Measurements from ENCODE around the gene CNNM4. TPM values are rescaled to one million over a fixed set of nuclear protein-coding genes. Genes with fewer than 3 reads are reported as not detected.

The CNNM4 gene
- total RNA-seq, 1 donor, result 5.5 TPM

DNA sequence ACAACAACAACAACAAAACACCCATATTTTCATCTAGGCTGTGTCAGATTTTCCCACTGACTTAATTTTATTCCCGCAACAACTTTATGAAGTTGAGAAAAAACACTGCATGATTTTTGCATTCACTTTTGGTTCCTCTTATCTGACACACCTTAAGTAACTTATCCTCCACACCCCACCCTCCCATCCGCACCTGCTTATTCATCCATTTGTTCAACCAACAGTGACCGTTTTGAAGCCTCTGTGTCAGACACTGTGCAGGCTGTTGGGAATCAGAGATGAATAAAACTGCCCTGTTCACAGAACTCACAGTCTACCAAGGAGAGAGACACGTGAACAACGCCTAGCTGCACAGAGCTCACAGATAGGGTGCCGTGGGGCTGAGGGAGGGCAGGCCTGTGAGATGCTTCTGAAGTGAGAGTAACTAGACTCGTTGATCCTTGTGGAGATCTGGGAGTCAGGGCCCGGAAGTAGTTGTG is 7.4 kb downstream of the CNNM4 start:
- Histone ChIP-seq H3K4me1 (ENCODE audit: insufficient read depth, low read length) (peaks cover 47% of the 10 kb centered on the region), H3K4me3 (ENCODE audit: low read length) (no peak overlapping the region), H3K27me3 (ENCODE audit: insufficient read depth, low read length) (no peaks in the 10 kb centered on the region), H3K9me3 (ENCODE audit: low read depth, low read length) (no peaks in the 10 kb centered on the region)

DNA sequence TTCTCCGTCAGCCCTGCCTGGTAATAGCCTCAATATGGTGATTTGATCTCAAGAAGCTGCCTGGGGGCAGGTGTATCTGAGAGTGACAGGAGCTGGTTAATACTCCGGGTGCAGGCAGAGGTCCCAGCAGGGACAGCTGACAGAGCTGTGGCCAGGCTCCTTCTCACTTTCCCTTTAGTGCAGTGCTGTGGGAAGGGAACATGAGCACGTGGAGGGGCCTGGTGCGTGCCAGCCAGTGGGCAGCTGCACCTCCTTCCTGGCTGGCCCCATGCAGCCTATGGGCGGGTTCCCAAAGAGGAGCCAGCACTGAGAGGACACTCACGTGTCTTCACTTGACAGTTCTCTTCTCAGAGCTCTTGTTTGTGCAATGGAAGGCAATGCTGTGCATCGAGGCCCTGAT is 9.1 kb downstream of the CNNM4 start:
- H3K4me3 ChIP-seq (ENCODE audit: low read length), result no peak overlapping the region
- no peaks in the 10 kb centered on the region for H3K27me3 ChIP-seq (ENCODE audit: insufficient read depth, low read length)
- H3K9me3 ChIP-seq (ENCODE audit: low read depth, low read length), result no peaks in the 10 kb centered on the region
- peaks cover 45% of the 10 kb centered on the region for H3K4me1 ChIP-seq (ENCODE audit: insufficient read depth, low read length)

GRCh38 chr2:96770442-96771202 is 9.9 kb downstream of the CNNM4 start:
- Histone ChIP-seq H3K4me1 (ENCODE audit: insufficient read depth, low read length) (peaks cover 40% of the 10 kb centered on the region), H3K9me3 (ENCODE audit: low read depth, low read length) (no peaks in the 10 kb centered on the region), H3K27me3 (ENCODE audit: insufficient read depth, low read length) (no peaks in the 10 kb centered on the region), H3K4me3 (ENCODE audit: low read length) (no peak overlapping the region)

DNA sequence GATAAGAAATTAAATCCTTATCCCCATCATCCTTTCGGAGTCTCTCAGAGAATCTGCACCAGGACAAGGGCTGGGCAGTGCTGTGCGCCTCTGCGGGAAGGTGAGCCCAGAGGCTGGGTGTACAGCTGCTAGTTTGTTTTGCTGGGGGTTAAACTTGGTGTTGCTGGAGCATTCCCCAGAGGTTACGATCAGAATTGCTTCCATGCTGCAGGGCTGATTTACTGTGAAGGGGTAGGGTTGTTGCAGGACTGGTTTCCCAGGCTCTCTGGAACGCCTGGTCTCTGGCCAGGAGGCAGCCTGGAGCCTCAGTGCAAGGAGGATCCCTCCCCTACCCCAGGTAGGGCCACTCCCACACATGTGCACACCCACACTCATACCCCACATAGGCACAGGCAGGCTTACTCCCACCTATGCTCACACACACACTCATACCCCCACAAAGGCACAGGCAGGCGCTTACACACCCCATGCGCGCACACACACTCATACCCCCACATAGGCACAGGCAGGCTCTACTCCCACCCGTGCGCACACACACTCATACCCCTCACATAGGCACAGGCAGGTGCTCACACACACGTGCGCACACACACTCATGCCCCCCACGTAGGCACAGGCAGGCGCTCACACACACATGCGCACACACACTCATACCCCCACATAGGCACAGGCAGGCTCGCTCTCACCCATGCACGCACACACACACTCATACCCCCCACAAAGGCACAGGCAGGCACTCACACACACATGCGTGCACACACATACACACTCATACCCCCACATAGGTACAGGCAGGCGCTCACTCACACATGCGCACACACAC is 11.3 kb downstream of the CNNM4 start:
- Histone ChIP-seq H3K4me3 (ENCODE audit: low read length) (no peak overlapping the region), H3K9me3 (ENCODE audit: low read depth, low read length) (no peaks in the 10 kb centered on the region), H3K27me3 (ENCODE audit: insufficient read depth, low read length) (no peaks in the 10 kb centered on the region), H3K4me1 (ENCODE audit: insufficient read depth, low read length) (peaks cover 34% of the 10 kb centered on the region)

GRCh38 chr2:96772903-96773671 is 12.4 kb downstream of the CNNM4 start:
- no peaks in the 10 kb centered on the region for H3K27me3 ChIP-seq (ENCODE audit: insufficient read depth, low read length)

GRCh38 chr2:96773922-96774321 is 13.2 kb downstream of the CNNM4 start:
- peak overlapping the region; percentile 47 for H3K4me3 ChIP-seq (ENCODE audit: low read length)

More at GRCh38 chr2:96772903-96773671, 12.4 kb downstream of the CNNM4 start:
- Histone ChIP-seq H3K4me1 (ENCODE audit: insufficient read depth, low read length) (peaks cover 25% of the 10 kb centered on the region), H3K9me3 (ENCODE audit: low read depth, low read length) (no peaks in the 10 kb centered on the region), H3K4me3 (ENCODE audit: low read length) (no peak overlapping the region)

DNA sequence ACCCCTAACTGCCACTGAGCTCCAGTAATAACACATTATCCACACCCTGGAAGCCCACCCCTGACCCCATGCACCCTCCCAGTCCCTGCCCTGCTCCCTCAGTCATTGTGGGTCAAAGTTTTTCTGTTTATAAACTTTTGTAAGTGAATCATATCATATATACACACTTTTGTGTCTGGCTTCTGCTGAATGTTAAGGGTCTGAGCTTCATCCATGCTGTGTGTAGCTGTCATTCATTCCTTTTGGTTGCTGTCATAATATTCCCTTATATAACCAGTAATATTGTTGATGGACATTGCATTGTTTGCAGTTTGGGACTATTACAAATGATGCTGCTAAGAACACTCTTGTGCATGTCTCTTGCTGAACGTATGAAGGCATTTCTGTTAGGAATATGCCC is 14.5 kb downstream of the CNNM4 start:
- H3K9me3 ChIP-seq (ENCODE audit: low read depth, low read length), result no peaks in the 10 kb centered on the region

More at GRCh38 chr2:96773922-96774321, 13.2 kb downstream of the CNNM4 start:
- no peaks in the 10 kb centered on the region for H3K9me3 ChIP-seq (ENCODE audit: low read depth, low read length)
- no peaks in the 10 kb centered on the region for H3K27me3 ChIP-seq (ENCODE audit: insufficient read depth, low read length)
- peaks cover 19% of the 10 kb centered on the region for H3K4me1 ChIP-seq (ENCODE audit: insufficient read depth, low read length)

GRCh38 chr2:96783388-96783787 is 22.7 kb downstream of the CNNM4 start:
- no peaks in the 10 kb centered on the region for H3K27me3 ChIP-seq (ENCODE audit: insufficient read depth, low read length)

More for the DNA sequence above, 14.5 kb downstream of the CNNM4 start:
- no peak overlapping the region for H3K4me3 ChIP-seq (ENCODE audit: low read length)
- no peaks in the 10 kb centered on the region for H3K27me3 ChIP-seq (ENCODE audit: insufficient read depth, low read length)
- H3K4me1 ChIP-seq (ENCODE audit: insufficient read depth, low read length), result peaks cover 19% of the 10 kb centered on the region

GRCh38 chr2:96787411-96787810 is 26.7 kb downstream of the CNNM4 start:
- no peak overlapping the region for H3K4me3 ChIP-seq (ENCODE audit: low read length)
- H3K4me1 ChIP-seq (ENCODE audit: insufficient read depth, low read length), result no peaks in the 10 kb centered on the region
- H3K9me3 ChIP-seq (ENCODE audit: low read depth, low read length), result no peaks in the 10 kb centered on the region
- no peaks in the 10 kb centered on the region for H3K27me3 ChIP-seq (ENCODE audit: insufficient read depth, low read length)

More at GRCh38 chr2:96783388-96783787, 22.7 kb downstream of the CNNM4 start:
- no peaks in the 10 kb centered on the region for H3K9me3 ChIP-seq (ENCODE audit: low read depth, low read length)
- H3K4me3 ChIP-seq (ENCODE audit: low read length), result no peak overlapping the region
- H3K4me1 ChIP-seq (ENCODE audit: insufficient read depth, low read length), result no peaks in the 10 kb centered on the region

DNA sequence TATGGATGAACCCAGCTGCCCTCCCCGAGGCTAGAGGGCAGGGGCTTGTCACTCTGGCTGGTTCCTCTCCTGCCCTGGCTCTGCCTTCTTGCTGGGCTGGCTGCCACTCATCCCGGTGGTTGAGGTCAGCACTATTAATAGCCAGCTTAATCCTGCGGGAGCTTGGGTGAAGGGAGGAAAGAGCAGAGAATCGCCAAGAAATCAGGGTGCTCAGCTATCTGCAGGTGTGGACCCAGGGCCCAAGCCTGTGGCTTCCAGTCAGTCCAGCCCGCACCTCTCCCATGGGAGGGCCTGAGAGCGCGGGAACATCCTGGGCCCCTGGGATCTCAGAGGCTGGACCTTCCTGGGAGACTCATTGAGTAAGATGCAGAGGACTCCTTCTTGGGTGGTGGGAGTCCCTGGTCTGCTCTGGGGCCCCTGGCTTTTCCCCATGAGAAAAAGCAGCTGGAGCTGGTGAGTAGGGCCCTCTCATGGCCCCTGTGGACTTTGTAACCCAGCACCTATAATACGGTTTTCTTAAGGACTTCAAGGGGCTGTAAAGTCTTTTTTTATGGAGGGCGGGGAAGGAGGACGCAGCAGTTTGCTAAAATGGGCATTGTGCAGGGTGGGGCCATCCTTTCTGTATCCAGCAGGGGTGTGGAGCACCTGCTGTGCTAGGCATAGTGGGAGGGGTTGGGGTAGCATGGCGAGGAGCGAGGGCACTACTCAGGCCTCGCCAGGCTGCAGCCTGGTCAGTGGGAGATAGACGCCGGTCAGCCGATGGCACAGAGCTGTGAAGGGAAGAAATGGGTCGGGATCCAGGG is 27.9 kb downstream of the CNNM4 start:
- no peaks in the 10 kb centered on the region for H3K9me3 ChIP-seq (ENCODE audit: low read depth, low read length)
- H3K4me3 ChIP-seq (ENCODE audit: low read length), result no peak overlapping the region
- no peaks in the 10 kb centered on the region for H3K4me1 ChIP-seq (ENCODE audit: insufficient read depth, low read length)
- H3K27me3 ChIP-seq (ENCODE audit: insufficient read depth, low read length), result no peaks in the 10 kb centered on the region

- Histone ChIP-seq H3K4me3 (ENCODE audit: low read length) (no peak overlapping the region), H3K27me3 (ENCODE audit: insufficient read depth, low read length) (no peaks in the 10 kb centered on the region), H3K4me1 (ENCODE audit: insufficient read depth, low read length) (no peaks in the 10 kb centered on the region), H3K9me3 (ENCODE audit: low read depth, low read length) (no peaks in the 10 kb centered on the region)
Measured at GRCh38 chr2:96789245-96789617, 28.5 kb downstream of the CNNM4 start.

DNA sequence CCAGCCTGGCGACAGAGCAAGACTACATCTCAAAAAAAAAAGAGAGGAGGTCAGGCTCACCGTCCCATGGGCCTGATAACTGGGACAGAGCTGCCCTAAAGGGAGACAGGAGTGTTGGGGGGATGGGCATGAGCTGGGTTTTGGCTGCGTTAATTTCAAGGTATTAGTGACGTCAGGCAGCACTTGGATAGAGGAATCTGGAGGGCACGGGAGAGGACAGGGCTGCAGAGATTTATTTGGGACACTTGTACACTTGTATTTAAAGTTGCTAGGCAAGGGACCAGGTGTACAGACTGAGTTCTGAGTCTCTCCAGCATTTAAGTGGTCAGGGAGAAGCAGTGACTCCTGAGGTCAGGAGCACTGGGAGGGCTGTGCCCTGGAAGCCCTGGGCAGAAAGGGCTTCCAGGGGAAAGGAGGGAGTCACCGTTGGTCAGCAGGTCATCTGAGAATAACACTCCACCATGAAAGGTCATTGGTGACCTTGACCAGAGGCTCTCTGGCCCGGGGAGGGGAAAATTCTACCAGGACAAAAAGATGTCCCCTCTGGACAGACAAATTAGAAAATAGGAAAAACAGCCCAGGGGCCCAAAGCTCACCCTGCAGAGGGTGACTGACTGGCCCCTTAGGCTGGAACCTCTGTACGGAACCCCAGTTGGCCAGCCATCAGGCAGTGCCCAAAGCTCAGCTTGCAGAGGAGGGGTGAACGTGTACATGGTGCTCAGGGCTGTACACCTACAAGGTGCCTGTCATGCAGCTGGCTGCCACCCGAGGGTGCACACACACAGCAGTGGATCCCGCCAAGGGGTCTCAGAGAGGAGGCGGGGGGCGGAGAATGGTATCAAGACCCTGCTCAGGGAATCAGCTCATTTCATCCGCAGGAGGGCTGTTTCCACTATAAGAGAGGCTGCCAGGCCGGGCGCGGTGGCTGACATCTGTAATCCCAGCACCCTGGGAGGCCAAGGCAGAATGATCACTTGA is 32.4 kb downstream of the CNNM4 start:
- no peak overlapping the region for H3K4me3 ChIP-seq (ENCODE audit: low read length)
- H3K9me3 ChIP-seq (ENCODE audit: low read depth, low read length), result no peaks in the 10 kb centered on the region
- H3K27me3 ChIP-seq (ENCODE audit: insufficient read depth, low read length), result no peaks in the 10 kb centered on the region
- no peaks in the 10 kb centered on the region for H3K4me1 ChIP-seq (ENCODE audit: insufficient read depth, low read length)

- Histone ChIP-seq H3K4me3 (ENCODE audit: low read length) (no peak overlapping the region), H3K9me3 (ENCODE audit: low read depth, low read length) (no peaks in the 10 kb centered on the region), H3K4me1 (ENCODE audit: insufficient read depth, low read length) (no peaks in the 10 kb centered on the region), H3K27me3 (ENCODE audit: insufficient read depth, low read length) (no peaks in the 10 kb centered on the region)
Measured at GRCh38 chr2:96795076-96795475, 34.4 kb downstream of the CNNM4 start.
